HG02943 (cell line): Measurements from ENCODE around the gene NTRK1.
"Not testable (repeated sequence)": the region's sequence is repeated elsewhere in the genome, so short reads cannot be mapped to it uniquely, and the experiment has no call there.

Experiments used
- ATAC-seq: cut with Tn5 transposase; IDR thresholded peaks from one replicate; pipeline ENCODE4 v1.9.1; 2021; ENCODE audit warnings: mild to moderate bottlenecking, low read depth, moderate library complexity; ENCODE audit not compliant: unreplicated experiment

The NTRK1 gene

GRCh38 chr1:156910309-156910782, 49.7 kb downstream of the NTRK1 start:
- ATAC-seq = no peak

GRCh38 chr1:156911577-156912298, 51.1 kb downstream of the NTRK1 start:
- no peak for ATAC-seq

- no peak for ATAC-seq
Observed at GRCh38 chr1:156912310-156912709, 51.6 kb downstream of the NTRK1 start.

GRCh38 chr1:156912861-156913808, 52.5 kb downstream of the NTRK1 start:
- ATAC-seq = no peak

GRCh38 chr1:156913809-156914387, 53.2 kb downstream of the NTRK1 start:
- no peak for ATAC-seq

GRCh38 chr1:156914440-156914856, 53.8 kb downstream of the NTRK1 start:
- no peak for ATAC-seq

- no peak for ATAC-seq
Observed at GRCh38 chr1:156920233-156921052, 59.8 kb downstream of the NTRK1 start, which contains the start of gene LRRC71. TSS of gene LRRC71 (plus strand) at chr1:156920632. CDS start at chr1:156920804, 172 bp downstream.

GRCh38 chr1:156921053-156921529, 60.4 kb downstream of the NTRK1 start:
- no peak for ATAC-seq

- no peak for ATAC-seq
Observed at GRCh38 chr1:156922986-156923669, 62.5 kb downstream of the NTRK1 start.

- no peak for ATAC-seq
Observed at GRCh38 chr1:156923670-156924477, 63.2 kb downstream of the NTRK1 start.

GRCh38 chr1:156924478-156925153, 64.0 kb downstream of the NTRK1 start:
- ATAC-seq = no peak

- ATAC-seq = no peak
Observed at GRCh38 chr1:156925154-156926010, 64.7 kb downstream of the NTRK1 start.

GRCh38 chr1:156926175-156926574, 65.5 kb downstream of the NTRK1 start:
- no peak for ATAC-seq

GRCh38 chr1:156926695-156927094, 66.0 kb downstream of the NTRK1 start:
- ATAC-seq = not testable (repeated sequence)

GRCh38 chr1:156927215-156928042, 66.8 kb downstream of the NTRK1 start:
- ATAC-seq = no peak

- ATAC-seq = no peak
Observed at GRCh38 chr1:156928043-156928602, 67.5 kb downstream of the NTRK1 start.
